Fibroblast of lung (primary cell): Measurements from ENCODE around the gene CALM1. TPM values are rescaled to one million over a fixed set of nuclear protein-coding genes. Genes with fewer than 3 reads are reported as not detected.

Source experiments
- DNase-seq, 2 donors: peaks; one replicate each; pipeline versions ENCODE4 v3.0.0 to v3.0.0-alpha.2; 2010; ENCODE audit warnings: low read depth in 2 of 2
- H2AFZ ChIP-seq: 2 replicates; pipeline ENCODE4 v1.5.1; 2012; ENCODE audit warnings: low read length, control low read depth, inconsistent platforms
- H3K27ac ChIP-seq: 2 replicates; pipeline ENCODE4 v1.5.1; 2011; ENCODE audit warnings: low read length, control low read depth; ENCODE audit not compliant: insufficient read depth
- H3K27me3 ChIP-seq: 2 replicates; pipeline ENCODE4 v1.5.1; 2011; ENCODE audit warnings: mild to moderate bottlenecking, low read length; ENCODE audit not compliant: control insufficient read depth, insufficient read depth
- H3K36me3 ChIP-seq: 2 replicates; pipeline ENCODE4 v1.5.1; 2011; ENCODE audit warnings: low read length; ENCODE audit not compliant: control insufficient read depth, insufficient read depth
- H3K4me1 ChIP-seq: 2 replicates; pipeline ENCODE4 v1.5.1; 2011; ENCODE audit warnings: low read length; ENCODE audit not compliant: control insufficient read depth, insufficient read depth; ENCODE audit errors: extremely low read depth
- H3K4me2 ChIP-seq: 2 replicates; pipeline ENCODE4 v1.5.1; 2011; ENCODE audit warnings: low read length, control low read depth; ENCODE audit not compliant: insufficient read depth; ENCODE audit errors: extremely low read depth
- H3K4me3 ChIP-seq, 4 experiments: fragments of 200-600 bp in 1 of 4; sonication (generic) in 1 of 4; replicated peaks in 1 of 4; 2 replicates each; pipeline ENCODE4 v1.5.1; 2011 to 2016; ENCODE audit warnings: low read length in 4 of 4, low read depth in 3 of 4, mild to moderate bottlenecking in 3 of 4, control low read depth in 2 of 4, inconsistent platforms in 1 of 4, mixed read lengths in 1 of 4; ENCODE audit not compliant: insufficient read depth in 1 of 4; ENCODE audit errors: control extremely low read depth in 1 of 4
- H3K79me2 ChIP-seq: 2 replicates; pipeline ENCODE4 v1.5.1; 2012; ENCODE audit warnings: mild to moderate bottlenecking, low read length, inconsistent platforms; ENCODE audit not compliant: control insufficient read depth, insufficient read depth
- H3K9ac ChIP-seq: 2 replicates; pipeline ENCODE4 v1.5.1; 2011; ENCODE audit warnings: mild to moderate bottlenecking, low read length, control low read depth; ENCODE audit not compliant: insufficient read depth
- H3K9me3 ChIP-seq: 2 replicates; pipeline ENCODE4 v1.5.1; 2012; ENCODE audit warnings: low read depth, low read length; ENCODE audit not compliant: control insufficient read depth, insufficient read depth
- H4K20me1 ChIP-seq: 2 replicates; pipeline ENCODE4 v1.5.1; 2011; ENCODE audit warnings: low read length; ENCODE audit not compliant: control insufficient read depth, insufficient read depth; ENCODE audit errors: extremely low read depth
- EZH2 ChIP-seq: IDR thresholded peaks from 2 replicates; pipeline ENCODE4 v1.5.1; 2012; ENCODE audit warnings: low read length, control low read depth, mild to moderate bottlenecking; ENCODE audit errors: missing control alignments
- polyA plus RNA-seq, 2 donors: library from polyadenylated mRNA; depleted of rRNA in 1 of 2; stranded (reverse) in 1 of 2; unstranded in 1 of 2; fragments of >200 nt; gene quantifications; 2 replicates each; pipeline ENCODE4 v1.2.1, GENCODE V29; 2011 to 2012; ENCODE audit warnings: missing spikeins in 1 of 2
- total RNA-seq: library from RNA; depleted of rRNA; stranded (reverse); fragments of >200 nt; gene quantifications from 2 replicates; pipeline ENCODE4 v1.2.1, GENCODE V29; 2014
- TF ChIP-seq, protein P1 (sequence below), 2 donors: IDR thresholded peaks in 1 of 2; conservative IDR thresholded peaks in 1 of 2; 1 replicate in 1 of 2; 2 replicates in 1 of 2; pipeline ENCODE4 v1.5.1; 2011 to 2012; ENCODE audit warnings: low read length in 2 of 2, control low read depth in 1 of 2, inconsistent platforms in 1 of 2, low read depth in 1 of 2, mild to moderate bottlenecking in 1 of 2

CALM1 gene
- total and polyA plus RNA-seq, 2 donors (not counting 1 experiment from before 2014, with no cell fraction given) = 620 to 632 TPM

DNA sequence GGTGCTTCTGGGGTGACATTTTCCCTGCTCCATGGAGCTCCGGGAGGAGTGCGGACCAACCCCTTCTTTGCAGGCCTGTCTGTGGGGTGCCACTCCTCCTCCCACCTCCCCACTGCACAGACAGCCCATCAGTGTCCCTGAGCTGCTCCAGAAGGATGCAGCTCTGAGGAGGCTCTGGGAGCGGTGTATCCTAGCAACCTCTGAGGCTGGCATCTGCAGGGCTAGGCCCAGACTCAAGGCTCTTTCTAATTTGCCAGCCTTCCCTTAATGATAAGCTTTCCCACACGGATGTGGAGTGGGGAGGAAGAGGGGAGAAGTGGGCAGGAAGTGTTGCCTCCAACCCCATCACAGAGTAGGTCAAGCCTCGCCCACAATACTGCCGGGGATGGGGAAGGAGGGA lies 59.7 kb downstream of the CALM1 start:
- TF ChIP-seq EZH2 = no peak
- TF ChIP-seq, protein P1, sequence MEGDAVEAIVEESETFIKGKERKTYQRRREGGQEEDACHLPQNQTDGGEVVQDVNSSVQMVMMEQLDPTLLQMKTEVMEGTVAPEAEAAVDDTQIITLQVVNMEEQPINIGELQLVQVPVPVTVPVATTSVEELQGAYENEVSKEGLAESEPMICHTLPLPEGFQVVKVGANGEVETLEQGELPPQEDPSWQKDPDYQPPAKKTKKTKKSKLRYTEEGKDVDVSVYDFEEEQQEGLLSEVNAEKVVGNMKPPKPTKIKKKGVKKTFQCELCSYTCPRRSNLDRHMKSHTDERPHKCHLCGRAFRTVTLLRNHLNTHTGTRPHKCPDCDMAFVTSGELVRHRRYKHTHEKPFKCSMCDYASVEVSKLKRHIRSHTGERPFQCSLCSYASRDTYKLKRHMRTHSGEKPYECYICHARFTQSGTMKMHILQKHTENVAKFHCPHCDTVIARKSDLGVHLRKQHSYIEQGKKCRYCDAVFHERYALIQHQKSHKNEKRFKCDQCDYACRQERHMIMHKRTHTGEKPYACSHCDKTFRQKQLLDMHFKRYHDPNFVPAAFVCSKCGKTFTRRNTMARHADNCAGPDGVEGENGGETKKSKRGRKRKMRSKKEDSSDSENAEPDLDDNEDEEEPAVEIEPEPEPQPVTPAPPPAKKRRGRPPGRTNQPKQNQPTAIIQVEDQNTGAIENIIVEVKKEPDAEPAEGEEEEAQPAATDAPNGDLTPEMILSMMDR (conservative IDR thresholded peaks at IDR 0.05 in 1 of 2, IDR thresholded peaks at IDR 0.05 in 1 of 2; ENCODE audit: low read depth in 1 of 2, low read length in 2 of 2) = no peak
- Histone ChIP-seq H3K4me3 (no peak overlapping the region), H3K36me3 (no peaks in the 10 kb centered on the region), H3K27ac (no peak overlapping the region), H3K9ac (no peak overlapping the region), H3K79me2 (no peaks in the 10 kb centered on the region), H3K4me2 (no peak overlapping the region), H3K9me3 (no peaks in the 10 kb centered on the region), H3K27me3 (peaks cover 6% of the 10 kb centered on the region), H4K20me1 (no peaks in the 10 kb centered on the region), H2AFZ (no peak overlapping the region), H3K4me1 (no peaks in the 10 kb centered on the region)
- DNase-seq = no peak

DNA sequence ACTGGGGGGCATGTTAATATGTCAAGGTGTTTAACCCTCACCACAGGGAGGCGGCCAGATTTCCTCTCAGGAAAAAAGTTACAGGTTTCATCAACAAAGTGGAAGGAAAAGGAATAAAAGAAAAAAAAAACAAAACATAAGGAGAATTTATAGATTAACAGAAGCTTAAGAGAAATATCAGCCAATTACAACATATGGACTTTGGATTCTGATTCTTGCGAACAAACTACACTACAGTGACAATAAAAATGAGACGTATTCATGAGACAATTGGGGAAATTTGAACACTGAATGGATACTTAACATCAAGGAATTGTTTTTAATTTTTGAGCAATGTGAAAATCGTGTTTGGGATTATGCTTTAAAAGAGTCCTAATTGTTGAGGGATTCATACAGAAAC lies 60.4 kb downstream of the CALM1 start:
- no peaks in the 10 kb centered on the region for H3K79me2 ChIP-seq
- H3K27me3 ChIP-seq = peaks cover 6% of the 10 kb centered on the region
- no peak overlapping the region for H2AFZ ChIP-seq
- no peaks in the 10 kb centered on the region for H4K20me1 ChIP-seq
- H3K4me2 ChIP-seq = no peak overlapping the region
- no peak overlapping the region for H3K9ac ChIP-seq
- DNase-seq = no peak
- H3K36me3 ChIP-seq = no peaks in the 10 kb centered on the region
- H3K4me3 ChIP-seq = no peak overlapping the region
- no peaks in the 10 kb centered on the region for H3K9me3 ChIP-seq
- H3K27ac ChIP-seq = no peak overlapping the region
- TF ChIP-seq EZH2 = no peak
- TF ChIP-seq, protein P1 (conservative IDR thresholded peaks at IDR 0.05 in 1 of 2, IDR thresholded peaks at IDR 0.05 in 1 of 2; ENCODE audit: low read depth in 1 of 2, low read length in 2 of 2) = no peak
- no peaks in the 10 kb centered on the region for H3K4me1 ChIP-seq

Other genes with a start within 250 kb of the CALM1 start
- gene PSMC1, start 140.5 kb upstream of the CALM1 start, total RNA-seq = 75.5 and 112 TPM in 2 replicates
- 274 and 300 TPM in 2 replicates for gene PSMC1, start 140.5 kb upstream of the CALM1 start, polyA plus RNA-seq
- gene NRDE2, start 65.1 kb upstream of the CALM1 start, total RNA-seq = 9.2 and 9.7 TPM in 2 replicates
- 6.3 and 7.0 TPM in 2 replicates for gene NRDE2, start 65.1 kb upstream of the CALM1 start, polyA plus RNA-seq